HepG2 (cell line): ENCODE results near the gene RAB23.

ENCODE experiments used
- MTA1 ChIP-seq: sonication (generic); formaldehyde crosslinking; IDR thresholded peaks from 2 replicates; pipeline ENCODE4 v1.4.0; 2020; ENCODE audit warnings: missing genetic modification reagents, mild to moderate bottlenecking, borderline replicate concordance
- SOX13 ChIP-seq, 3 experiments: fragments of 450-650 bp in 1 of 3; sonication (generic) in 1 of 3; formaldehyde crosslinking in 1 of 3; IDR thresholded peaks in 2 of 3; conservative IDR thresholded peaks in 1 of 3; 2 replicates each; pipeline versions ENCODE4 v1.5.0 to v1.6.1; 2016 to 2020; ENCODE audit warnings: antibody characterized with exemption in 1 of 3, mild to moderate bottlenecking in 1 of 3, missing compliant biosample characterization in 1 of 3, missing genetic modification reagents in 1 of 3, moderate library complexity in 1 of 3
- TAF1 ChIP-seq: sonication (generic); formaldehyde crosslinking; IDR thresholded peaks from 2 replicates; pipeline ENCODE4 v1.4.0; 2020; ENCODE audit warnings: missing genetic modification reagents

DNA sequence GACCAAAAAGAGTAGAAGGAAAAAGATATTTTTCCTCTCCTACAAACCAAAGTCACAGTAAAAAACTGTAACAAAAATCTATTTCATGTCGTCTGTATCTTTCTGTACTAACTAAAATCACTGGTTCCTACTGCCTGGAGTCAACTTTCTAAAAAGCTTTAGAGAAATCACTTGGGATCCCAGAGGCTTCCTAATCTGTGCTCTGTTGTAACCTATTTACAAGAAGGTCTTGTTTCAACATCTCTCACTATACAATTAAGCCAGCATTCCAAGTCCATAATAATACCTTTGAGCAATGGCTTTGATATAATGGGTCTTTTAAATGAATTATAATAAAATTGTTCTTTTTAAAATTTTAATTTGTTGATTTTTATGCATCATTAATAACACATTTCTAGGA lies 20.4 kb downstream of the RAB23 start:
- no peak for TF ChIP-seq MTA1 (CRISPR knock-in tag)
- no peak for TF ChIP-seq SOX13 (IDR thresholded peaks at IDR 0.05)
- no peak for TF ChIP-seq SOX13 (CRISPR knock-in tag; conservative IDR thresholded peaks at IDR 0.05 in 1 of 2, IDR thresholded peaks at IDR 0.05 in 1 of 2)
- TF ChIP-seq TAF1 (CRISPR knock-in tag) = no peak
